ENCODE data around the gene NEIL3. TPM values are rescaled to one million over a fixed set of nuclear protein-coding genes. Genes with fewer than 3 reads are reported as not detected.

The NEIL3 gene
- total RNA-seq, 1 experiment from 2014 or later: 18.1 TPM

- TF ChIP-seq MAX (IDR thresholded peaks at IDR 0.05) (no peak), CTCF (IDR thresholded peaks at IDR 0.05 in 2 of 3, conservative IDR thresholded peaks at IDR 0.05 in 1 of 3; ENCODE audit: borderline replicate concordance in 1 of 3, insufficient read depth in 1 of 3, low read depth in 2 of 3, low read length in 2 of 3) (no peak), ELF1 (IDR thresholded peaks at IDR 0.05; ENCODE audit: borderline replicate concordance, low read depth) (no peak), SIN3A (IDR thresholded peaks at IDR 0.05; ENCODE audit: low read depth) (no peak), SP1 (IDR thresholded peaks at IDR 0.05; ENCODE audit: low read depth) (no peak), JUND (IDR thresholded peaks at IDR 0.05) (no peak), YY1 (IDR thresholded peaks at IDR 0.05; ENCODE audit: extremely low read depth, insufficient replicate concordance, low read depth, low read length) (no peak), POLR2A (IDR thresholded peaks at IDR 0.05; ENCODE audit: borderline replicate concordance, extremely low read depth, insufficient read depth, insufficient read length) (no peak), ATF3 (IDR thresholded peaks at IDR 0.05) (no peak), SRF (IDR thresholded peaks at IDR 0.05; ENCODE audit: low read depth) (no peak), FOSL1 (IDR thresholded peaks at IDR 0.05; ENCODE audit: low read depth) (no peak), RAD21 (IDR thresholded peaks at IDR 0.05; ENCODE audit: low read depth) (no peak), ZFX (IDR thresholded peaks at IDR 0.05) (no peak), TCF7L2 (IDR thresholded peaks at IDR 0.05; ENCODE audit: borderline replicate concordance, extremely low read depth, insufficient read depth, insufficient read length) (no peak), EZH2 (IDR thresholded peaks at IDR 0.05) (no peak), POLR2AphosphoS5 (IDR thresholded peaks at IDR 0.05; ENCODE audit: low read depth, low read length) (no peak), CEBPB (IDR thresholded peaks at IDR 0.05; ENCODE audit: low read depth) (no peak), ZNF274 (IDR thresholded peaks at IDR 0.05; ENCODE audit: low read depth, low read length) (no peak), EGR1 (IDR thresholded peaks at IDR 0.05; ENCODE audit: low read depth) (no peak)
- Histone ChIP-seq H3K27me3 (ENCODE audit: insufficient read depth, low read length) (no peaks in the 10 kb centered on the region), H3K36me3 (ENCODE audit: control insufficient read depth in 1 of 2, insufficient read depth in 2 of 2, low read length in 2 of 2) (no peaks in the 10 kb centered on the region), H2AFZ (ENCODE audit: low read depth, low read length, poor library complexity, severe bottlenecking) (no peak overlapping the region), H3K4me3 (replicated peaks in 1 of 2; ENCODE audit: low read depth in 1 of 2, low read length in 2 of 2) (no peak overlapping the region), H3K9me3 (ENCODE audit: control insufficient read depth in 1 of 2, insufficient read depth in 1 of 2, low read depth in 1 of 2, low read length in 2 of 2) (no peaks in the 10 kb centered on the region), H3K4me1 (ENCODE audit: control insufficient read depth in 1 of 2, insufficient read depth in 2 of 2, low read length in 2 of 2) (no peaks in the 10 kb centered on the region), H3K79me2 (ENCODE audit: insufficient read depth, low read length) (no peaks in the 10 kb centered on the region), H3K9ac (ENCODE audit: low read length) (no peak overlapping the region), H3K27ac (ENCODE audit: low read depth, low read length) (no peak overlapping the region), H3K4me2 (ENCODE audit: low read length) (no peak overlapping the region), H4K20me1 (ENCODE audit: insufficient read depth) (no peaks in the 10 kb centered on the region), H3K9me2 (ENCODE audit: insufficient read depth) (no peaks in the 10 kb centered on the region)
- no peak for ATAC-seq
- ChIA-PET POLR2A (interaction anchor here (0.9 kb wide), 1 partner anchor 11 kb away, joined by 3 read pairs; no protein-coding TSS in a partner anchor), RAD21 (ENCODE audit: low non-redundant PET in 1 of 2, low total read pairs in 2 of 2, uncharacterized antibody in 2 of 2, unreplicated experiment in 2 of 2) (interaction anchor here in 1 of 2 experiments (0.7 kb wide), 1 partner anchor 48 kb away, joined by 5 read pairs; no protein-coding TSS in a partner anchor), CTCF (no interaction called here)
- BruUV-seq (replicated peaks): no TSS peak
- no peak for DNase-seq (ENCODE audit: low read depth, low spot score)
- intact Hi-C loops (cut with micrococcal nuclease): no loop called here
Observed at GRCh38 chr4:177386278-177386815, 76.7 kb downstream of the NEIL3 start.

All from HCT116 (cell line).